ENCODE measurements around the gene KCNJ14. TPM values are rescaled to one million over a fixed set of nuclear protein-coding genes. Genes with fewer than 3 reads are reported as not detected.

KCNJ14 gene
- polyA plus RNA-seq, 3 donors = 0.58 to 1.3 (median 0.72) TPM

DNA sequence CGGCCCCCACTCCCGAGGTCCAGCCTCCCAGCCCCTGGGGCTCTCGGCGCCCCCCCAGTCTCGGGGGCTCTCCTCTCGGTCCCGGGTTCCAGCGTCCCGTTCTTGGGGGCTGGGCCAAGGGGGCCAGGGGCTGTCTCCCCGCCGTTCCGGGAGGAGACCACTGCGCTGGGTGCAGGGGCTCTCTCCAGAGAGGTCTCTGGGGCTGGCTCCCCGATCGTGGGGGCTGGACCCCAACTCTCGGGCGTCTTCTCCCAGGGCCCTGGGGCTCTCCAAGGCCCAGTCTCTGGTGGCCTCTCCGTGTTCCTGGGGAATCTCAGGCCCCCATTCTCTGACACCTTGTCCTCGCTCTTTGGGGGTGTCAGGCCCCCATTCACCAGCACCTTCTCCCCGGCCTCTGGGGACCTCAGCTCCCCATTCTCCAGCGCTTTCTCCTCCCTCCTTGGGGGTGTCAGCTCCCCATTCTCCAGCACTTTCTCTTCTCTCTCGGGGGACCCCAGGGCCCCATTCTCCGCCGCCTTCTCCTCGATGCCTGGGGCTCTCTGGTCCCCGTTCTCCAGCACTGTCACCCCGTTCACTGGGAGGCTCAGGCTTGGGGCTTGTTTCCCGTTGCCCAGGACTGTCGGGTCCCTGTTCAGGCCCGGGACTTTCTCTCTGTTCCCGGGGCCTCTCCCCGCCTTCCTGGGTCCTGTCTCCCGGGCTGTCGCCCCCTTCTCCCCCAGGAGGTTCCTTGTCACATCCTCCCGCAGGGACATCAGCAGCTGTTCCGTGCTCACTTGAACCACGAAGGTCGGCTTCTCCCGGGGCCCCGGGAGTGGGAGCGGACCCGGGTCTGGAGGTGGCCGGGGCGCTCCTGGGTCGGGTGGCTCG, 42.6 kb downstream of the KCNJ14 start:
- DNase-seq (ENCODE audit: extremely low read depth in 1 of 11, low read depth in 9 of 11, low spot score in 4 of 11) = no peak

DNA sequence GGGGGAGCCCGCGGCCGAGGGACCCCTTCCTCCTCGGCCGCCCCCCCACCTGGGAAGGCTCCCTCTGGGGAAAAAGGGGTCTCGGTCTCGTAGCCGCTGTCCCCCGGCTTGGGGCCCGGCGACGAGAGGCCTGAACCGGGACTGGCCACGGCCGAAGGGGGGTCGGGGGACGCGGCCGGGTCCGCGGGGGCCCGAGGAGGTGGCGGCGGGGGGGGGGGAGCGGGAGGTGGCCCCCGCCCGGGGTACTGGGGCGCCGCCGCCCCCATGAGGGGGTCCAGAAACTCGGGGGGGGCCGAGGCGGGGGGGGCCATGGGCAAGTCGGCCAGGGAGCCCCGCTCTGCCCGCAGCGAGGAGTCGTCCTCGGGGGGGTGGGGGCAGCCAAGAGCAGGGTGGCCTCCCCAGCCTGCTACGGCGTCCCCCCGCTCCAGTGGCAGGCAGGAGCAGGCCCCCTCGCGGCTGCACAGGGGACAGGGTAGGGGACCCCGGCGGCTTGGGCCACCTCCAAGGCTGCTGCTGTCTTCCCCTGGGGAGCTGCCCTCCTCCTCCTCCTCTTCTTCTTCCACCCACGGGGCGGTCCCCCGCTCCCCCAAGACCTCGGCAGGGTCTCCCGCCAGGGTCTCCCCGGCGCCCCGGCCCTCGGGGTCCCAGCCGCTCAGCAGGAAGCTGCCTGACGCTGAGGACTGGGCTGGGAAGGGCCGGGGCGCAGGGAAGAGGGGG, 43.4 kb downstream of the KCNJ14 start:
- DNase-seq (ENCODE audit: extremely low read depth in 1 of 11, low read depth in 9 of 11, low spot score in 4 of 11) = no peak

DNA sequence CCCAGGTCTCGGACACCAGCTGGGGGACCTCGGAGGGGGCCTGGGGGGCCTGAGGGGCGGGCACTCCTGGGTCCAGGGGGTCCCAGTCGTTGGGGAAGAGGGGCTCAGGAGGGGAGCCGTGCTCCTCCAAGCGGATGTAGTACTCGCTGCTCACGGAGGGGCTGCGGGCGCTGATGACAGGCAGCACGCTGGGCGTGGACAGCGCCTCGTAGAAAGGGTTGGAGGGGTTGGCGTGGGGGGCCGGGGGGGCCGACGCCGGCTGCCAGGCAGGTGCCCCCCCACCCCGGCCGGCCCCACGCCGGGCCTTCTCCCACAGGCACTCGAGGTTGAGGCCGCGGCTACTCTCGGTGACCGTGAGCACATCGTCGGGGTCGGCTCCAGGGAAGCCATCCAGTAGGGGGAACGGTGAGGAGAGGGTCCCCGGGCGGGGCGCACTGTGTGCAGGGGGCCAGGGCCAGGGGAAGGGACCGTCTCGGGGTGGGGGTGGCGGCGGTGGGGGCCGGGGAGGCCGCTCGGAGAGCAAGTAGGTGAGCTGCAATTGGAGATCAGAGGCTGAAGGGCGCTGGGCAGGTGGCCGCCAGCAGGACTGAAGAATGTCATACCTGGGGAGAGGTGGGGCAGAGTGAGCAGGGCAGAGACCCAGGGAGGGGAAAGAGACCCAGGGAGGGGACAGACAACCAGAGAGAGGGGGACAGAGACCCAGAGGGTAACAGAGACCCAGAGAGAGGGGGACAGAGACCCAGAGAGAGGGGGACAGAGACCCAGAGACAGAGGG, 44.1 kb downstream of the KCNJ14 start:
- no peak for DNase-seq (ENCODE audit: extremely low read depth in 1 of 11, low read depth in 9 of 11, low spot score in 4 of 11)

DNA sequence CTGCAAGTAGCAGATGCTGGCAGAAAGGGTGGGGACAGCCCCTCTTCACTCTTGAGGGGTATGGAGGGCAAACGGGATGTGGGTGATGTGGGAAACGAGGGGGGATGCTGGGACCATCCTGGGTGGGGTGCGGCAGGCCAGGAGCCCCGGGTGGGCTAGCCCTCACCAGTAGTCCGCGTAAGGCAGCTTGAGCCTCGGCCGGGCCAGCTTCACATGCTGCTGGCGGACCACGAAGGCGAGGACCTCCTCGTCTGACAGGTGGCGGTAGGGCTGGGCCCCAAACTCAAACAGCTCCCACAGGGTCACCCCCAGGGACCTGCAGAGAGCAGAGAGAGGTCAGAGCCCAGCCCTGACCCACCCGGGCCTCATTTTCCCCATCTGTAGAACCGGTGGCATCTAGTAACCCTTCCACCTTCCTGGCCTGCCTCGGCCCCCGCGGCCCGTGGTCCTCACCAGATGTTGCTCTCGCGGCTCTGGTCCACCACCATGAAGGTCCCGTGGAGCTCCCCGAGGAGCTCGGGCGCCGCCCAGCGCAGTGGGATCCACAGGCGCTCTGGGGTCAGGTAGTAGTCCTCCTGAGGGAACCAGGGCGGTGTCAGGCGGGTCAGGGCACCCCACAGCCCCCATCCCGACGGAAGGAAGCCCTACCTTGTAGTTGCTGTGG, 45.6 kb downstream of the KCNJ14 start:
- DNase-seq (ENCODE audit: extremely low read depth in 1 of 11, low read depth in 9 of 11, low spot score in 4 of 11) = no peak

DNA sequence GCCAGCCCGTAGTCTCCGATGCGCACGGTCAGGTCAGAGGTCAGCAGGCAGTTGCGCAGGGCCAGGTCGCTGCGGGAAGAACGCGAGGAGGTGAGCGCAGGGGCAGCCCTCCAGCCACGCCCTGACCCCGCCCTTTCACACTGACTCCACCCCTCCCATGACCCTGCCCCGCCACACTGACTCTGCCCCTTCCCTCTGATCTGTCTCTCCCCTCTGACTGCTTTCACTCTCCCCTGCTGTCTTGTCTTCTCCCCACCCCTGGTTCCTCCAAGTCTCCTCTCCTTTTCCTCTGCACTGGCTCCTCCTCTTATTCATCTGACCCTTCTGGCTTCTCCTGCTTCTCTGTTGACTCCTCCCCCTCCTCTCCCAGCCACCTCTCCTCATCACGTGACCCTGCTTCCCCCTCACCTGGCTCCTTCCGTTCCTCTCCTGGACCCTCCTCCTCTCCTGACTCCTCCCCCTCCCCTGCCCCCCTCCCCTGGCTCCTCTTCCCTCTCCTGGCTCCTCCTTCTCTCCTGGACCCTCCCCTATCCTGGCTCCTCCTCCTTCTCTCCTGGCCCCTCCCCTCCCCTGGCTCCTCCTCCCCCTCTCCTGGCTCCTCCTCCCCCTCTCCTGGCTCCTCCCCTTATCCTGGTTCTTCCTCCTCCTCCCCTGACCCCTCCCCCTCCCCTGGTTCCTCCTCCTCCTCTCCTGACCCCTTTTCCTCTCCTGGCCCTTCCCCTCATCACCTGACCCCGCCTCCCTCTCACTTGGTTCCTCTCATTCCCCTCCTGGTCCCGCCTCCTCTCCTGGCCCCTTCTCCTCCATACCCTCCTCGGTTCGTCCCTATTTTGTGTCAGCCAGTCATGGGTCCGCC, 46.3 kb downstream of the KCNJ14 start:
- peak in 9 of 11 donors; percentile 64 to 93 (median 80) for DNase-seq (ENCODE audit: extremely low read depth in 1 of 11, low read depth in 9 of 11, low spot score in 4 of 11)

DNA sequence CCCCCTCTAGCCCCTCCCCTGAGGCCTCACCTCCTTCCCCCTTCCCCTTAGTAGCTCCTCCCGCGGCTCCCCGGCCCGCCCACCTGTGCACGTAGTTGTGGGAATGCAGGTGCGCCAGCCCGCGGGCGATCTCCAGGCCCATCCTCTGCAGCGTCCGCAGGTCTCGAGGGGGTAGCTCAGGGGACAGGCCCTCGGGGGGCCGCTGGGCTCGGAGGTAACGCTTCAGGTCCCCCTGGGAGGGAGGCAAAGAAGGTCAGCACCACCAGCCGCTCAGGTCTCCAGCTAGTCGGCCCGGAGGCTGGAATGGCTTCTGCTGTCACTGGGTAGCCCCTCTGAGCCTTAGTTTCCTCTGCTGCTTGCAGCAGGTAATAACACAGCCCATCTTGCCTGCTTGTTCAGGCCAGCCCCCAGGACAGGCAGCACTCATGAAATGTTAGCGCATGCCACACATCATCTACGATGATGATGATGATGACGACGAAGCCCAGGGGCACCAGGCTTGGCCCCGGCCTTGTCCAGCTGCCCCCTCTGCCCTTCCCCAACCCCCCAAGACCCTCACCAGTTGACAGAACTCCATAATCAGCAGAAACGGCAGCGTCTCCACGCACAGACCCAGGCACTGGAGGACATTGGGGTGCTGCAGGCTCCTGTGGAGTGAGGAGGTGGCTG, 47.1 kb downstream of the KCNJ14 start:
- DNase-seq (ENCODE audit: extremely low read depth in 1 of 11, low read depth in 9 of 11, low spot score in 4 of 11) = no peak

DNA sequence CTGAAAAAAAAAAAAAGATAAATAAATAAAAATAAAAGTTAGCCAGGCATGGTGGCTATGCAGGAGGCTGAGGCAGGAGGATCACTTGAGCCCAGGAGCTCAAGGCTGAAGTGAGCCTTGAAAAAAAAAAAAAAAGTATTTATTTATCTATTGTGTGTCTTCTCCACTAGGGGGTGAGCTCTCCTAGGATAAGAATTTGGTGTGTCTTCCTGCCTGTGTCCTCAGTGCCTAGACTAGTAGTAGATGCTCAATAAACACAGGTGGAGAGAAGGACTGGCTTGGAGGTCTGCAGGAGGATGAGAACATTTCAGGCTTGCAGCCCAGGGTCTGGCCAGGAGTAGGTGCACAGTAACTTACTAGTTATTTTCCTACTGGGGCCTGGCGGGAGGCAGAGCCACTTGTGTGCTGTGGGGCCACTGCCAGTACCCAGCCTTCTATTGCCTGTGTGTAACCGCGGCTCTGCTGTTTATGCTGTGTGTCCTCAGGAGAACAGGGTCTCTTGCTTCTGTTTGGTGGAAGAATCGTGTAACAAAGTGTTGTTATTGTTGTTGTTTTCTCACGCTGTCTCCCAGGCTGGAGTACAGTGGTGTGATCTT, 50.9 kb downstream of the KCNJ14 start:
- no peak for DNase-seq (ENCODE audit: extremely low read depth in 1 of 11, low read depth in 9 of 11, low spot score in 4 of 11)

DNA sequence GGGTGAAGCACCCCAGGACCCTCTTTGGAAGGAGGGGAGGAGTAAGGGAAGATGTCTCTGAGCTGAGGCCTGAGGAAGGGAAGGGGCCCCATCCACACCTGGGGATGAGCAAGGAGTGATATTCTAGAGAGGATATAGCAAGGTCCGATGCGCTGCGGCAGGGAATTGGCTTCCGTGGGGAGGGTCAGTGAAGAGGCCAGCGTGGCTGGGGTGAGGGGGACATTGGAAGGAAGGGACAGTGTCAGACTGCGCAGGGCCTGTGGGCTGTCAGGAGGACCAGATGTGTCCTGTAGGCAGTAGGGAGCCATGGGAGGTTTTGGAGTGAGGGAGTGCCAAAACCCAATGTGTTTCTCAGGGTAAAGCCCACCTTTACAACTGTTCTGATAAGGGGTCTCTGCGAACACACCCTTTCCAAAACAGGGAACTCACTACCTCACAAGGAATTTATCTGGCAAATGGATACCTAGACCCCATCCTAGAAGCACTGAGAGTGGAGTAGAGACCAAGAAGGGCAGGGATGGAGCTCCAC, 52.6 kb downstream of the KCNJ14 start:
- DNase-seq (ENCODE audit: extremely low read depth in 1 of 11, low read depth in 9 of 11, low spot score in 4 of 11) = no peak

DNA sequence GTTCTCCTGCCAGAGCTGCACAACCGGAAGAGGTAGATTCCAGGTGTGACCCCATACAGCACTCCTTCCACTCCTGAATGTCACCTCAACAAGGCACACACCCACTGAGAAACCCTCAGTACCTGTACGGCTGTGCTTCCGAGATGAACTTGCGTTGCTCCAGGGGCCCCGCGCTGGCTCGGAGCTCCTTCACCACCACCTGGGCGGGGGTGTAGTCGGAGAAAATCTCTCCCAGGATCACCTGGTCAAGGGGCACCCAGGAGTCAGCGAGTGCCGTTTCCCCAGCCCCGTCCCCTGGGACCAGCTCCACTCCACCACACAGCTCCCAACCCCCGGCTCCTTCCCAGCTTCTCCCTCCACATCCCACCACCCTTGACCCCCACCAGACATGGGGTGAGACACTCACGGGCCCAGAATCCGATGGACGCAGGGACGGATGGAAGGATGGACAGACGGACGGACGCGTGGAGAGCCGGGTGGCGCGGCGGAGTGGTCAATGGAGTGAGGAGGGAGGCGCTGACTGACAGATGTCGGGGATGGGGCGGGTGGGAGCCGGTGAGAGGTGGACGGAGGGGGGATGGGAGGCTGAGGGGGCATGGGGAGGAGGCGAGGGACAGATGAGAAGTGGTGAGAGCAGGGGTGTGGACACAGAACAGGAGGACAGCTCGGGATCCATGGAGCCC, 53.5 kb downstream of the KCNJ14 start:
- DNase-seq (ENCODE audit: extremely low read depth in 1 of 11, low read depth in 9 of 11, low spot score in 4 of 11) = no peak

DNA sequence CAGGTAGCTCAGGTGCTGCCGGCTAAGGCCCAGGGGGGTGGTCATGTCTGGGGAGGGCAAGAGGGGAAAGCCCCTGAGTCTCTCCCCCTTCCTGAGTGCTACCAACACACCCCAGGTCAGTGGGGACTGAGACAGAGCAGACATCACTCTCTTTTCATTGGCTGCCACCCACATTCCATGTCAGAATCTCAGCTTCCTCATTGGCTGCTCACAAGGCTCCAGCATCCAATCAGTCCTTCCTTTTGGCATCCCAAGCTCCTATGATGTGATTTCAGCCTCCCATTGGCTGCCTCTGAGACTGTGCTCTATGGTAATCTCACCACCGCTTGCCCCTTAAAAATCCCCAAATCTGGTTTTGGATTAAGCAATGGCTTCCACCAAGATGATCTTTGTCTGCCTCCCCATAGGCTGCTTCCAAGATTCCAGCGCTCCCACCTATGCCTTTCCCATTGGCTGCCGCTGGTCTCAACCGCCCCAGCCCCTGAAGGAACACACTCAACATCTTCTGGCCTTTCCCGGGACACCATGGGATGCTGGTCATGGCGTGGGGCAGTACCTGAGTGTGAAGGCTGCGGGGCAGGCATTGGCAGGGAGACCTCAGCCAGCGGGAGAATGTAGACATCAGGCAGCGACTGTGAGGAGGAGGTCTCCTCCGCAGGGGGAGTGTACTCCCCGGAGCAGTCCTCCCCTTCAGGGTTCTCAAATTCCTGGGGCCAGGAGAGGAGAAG, 54.3 kb downstream of the KCNJ14 start:
- DNase-seq (ENCODE audit: extremely low read depth in 1 of 11, low read depth in 9 of 11, low spot score in 4 of 11) = no peak

DNA sequence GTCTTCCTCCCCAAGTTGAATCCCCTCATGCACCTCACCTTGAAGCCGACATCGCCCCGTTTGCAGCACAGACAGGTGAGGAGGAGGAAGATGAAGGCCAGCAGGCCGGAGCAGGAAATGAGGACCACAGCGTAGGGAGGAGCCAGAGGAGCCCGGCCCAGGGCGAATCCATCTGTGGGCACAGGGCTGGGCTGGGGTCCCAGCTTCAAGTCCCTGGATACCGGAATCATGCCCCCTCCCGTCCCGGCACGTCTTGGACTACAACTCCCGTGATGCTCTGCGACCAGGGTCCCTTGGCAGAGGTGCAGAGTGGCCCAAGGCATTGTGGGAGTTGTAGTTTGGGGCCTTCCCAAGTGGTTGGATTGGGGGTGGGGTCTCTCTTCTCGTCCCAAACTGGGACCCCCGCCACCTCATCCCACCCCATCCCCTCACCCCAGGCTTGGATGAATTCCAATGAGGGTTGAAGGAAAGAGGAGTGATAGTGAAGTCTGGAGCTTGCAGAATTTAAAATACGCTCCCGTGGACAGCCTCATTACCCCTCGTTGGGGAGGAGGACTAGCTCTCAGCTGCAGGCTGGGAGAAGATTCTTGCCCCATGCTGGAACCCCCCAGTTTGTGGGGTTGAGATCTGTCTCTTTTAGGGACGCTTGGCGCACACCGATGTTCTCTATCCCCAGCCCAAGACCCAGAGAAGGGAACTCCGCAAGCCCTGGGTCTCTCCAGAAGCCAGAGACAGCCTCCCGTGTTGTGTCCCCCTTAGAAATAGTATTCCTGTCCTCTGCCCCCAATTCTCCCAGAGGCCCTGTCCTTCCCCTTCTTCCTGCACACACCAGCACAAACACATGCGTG, 55.3 kb downstream of the KCNJ14 start:
- no peak for DNase-seq (ENCODE audit: extremely low read depth in 1 of 11, low read depth in 9 of 11, low spot score in 4 of 11)

DNA sequence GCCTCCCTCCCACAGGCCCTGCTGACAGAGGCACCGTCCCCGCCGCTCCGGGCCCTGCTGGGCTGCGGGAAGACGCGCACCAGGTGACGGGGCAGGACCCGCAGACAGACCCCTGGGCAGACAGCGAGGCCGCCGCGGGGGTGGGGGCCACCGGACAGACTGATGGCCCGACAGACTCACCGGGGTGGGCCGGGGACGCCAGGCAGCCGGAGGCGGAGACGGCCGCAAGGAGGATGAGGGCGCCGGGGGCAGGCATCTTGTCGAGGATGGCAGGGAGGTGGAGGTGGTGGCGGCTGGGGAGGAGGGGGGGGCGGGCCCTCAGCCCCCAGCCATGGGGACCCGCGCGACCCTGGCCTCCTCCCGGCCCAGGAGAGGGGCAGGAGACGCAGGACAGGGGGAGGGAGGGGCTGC, 56.0 kb downstream of the KCNJ14 start:
- DNase-seq (ENCODE audit: extremely low read depth in 1 of 11, low read depth in 9 of 11, low spot score in 4 of 11) = no peak

DNA sequence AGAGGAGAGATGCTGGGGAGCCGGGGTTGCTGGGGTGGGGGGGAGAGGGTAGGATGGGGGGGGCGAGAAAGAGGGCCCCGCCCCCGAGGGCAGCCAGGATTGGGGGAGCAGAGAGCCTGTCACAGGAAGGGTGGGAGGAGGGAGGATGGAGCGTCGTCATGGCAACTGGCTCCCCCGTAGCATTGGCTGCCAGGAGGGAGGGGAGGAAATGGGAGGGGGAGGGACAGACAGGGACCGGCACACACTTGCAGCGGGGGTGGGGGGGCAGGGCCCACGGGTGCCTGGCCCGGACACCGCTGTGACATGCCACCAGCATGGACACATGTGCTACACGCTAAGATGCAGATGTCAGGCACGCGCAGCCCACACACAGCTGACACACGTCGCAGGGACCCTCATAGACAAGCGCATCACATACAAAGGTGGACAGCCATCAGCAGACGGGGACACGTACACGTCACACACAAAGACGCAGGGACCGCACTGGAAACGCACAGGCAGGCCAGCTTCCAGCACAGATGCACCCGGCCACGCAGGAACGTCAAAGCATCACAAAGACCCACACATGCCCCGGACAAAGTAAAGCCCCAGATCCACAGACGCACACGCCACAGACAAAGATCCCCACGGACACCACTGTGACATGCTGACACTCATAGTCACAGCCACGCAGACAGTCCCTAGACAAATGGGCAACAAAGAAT, 56.6 kb downstream of the KCNJ14 start, which contains the start of gene LMTK3:
LMTK3 (minus strand) TSS at position 36 of the 704 bp plus-strand sequence. CDS start 259 bp downstream, outside the sequence.
- DNase-seq (ENCODE audit: extremely low read depth in 1 of 11, low read depth in 9 of 11, low spot score in 4 of 11) = no peak

DNA sequence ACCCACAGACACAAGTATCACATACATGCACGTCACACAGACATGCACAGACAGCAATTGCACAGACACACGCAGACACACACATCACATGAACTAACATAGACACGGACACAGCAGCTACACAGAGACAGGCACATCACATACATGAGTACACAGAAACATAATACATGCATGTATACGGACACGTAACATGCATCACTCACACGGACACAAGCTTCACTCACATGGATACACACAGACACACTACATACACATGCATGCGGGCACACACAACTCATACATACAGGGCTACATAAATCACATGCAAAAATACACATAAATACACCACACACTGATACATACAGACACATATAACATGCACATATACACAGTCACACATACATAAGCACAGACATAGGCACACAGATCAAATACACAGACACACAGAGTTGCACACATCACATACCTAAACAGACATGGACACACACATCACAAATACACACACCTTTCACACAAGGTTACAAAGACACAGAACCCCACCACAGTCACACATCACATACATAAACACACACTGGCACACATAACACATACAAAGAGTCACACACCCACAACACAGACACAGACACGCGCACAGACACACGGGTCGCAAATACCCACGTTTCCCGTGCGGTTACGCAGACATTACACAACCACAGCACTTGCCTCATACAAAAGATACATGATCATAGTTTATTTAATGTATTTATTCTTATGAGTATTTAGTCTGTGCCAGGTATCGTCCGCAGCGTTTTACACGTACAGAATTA, 57.3 kb downstream of the KCNJ14 start:
- DNase-seq (ENCODE audit: extremely low read depth in 1 of 11, low read depth in 9 of 11, low spot score in 4 of 11) = no peak

All from renal cortex interstitium (tissue), 11 donors.